NCI-H2196 (cell line): ENCODE data around the gene KRT76.

ENCODE experiments used
- DNase-seq: peaks from one replicate; lab custom pipeline; 2025; ENCODE audit not compliant: unreplicated experiment; lab: John Stamatoyannopoulos, UW

Gene KRT76

GRCh38 chr12:52783563-52784316 lies 6.6 kb upstream of the KRT76 start:
- DNase-seq, result no peak

DNA sequence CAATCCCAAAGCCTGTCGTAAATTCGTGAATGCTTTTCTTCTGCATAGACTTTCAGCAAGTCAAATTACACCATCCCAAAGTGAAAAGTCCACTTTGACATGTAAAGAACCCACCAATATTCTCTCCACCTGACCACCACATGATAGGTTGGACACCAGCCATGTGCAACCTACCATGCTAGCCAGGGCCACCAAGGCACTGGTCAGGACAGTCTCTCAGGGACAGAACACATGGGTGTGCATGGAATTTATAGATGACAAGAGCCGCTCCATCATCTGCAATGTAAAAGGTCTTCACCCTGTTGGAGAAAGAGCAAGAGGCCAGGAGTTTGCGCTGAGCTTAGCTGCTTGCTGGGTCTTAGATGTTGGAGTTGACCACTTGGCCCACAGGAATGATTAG lies 5.4 kb upstream of the KRT76 start:
- DNase-seq, result no peak

GRCh38 chr12:52781399-52782082 lies 4.4 kb upstream of the KRT76 start:
- no peak for DNase-seq

GRCh38 chr12:52779914-52780313 lies 2.8 kb upstream of the KRT76 start:
- no peak for DNase-seq

GRCh38 chr12:52778833-52779232 lies 1.7 kb upstream of the KRT76 start:
- DNase-seq, result no peak

GRCh38 chr12:52777566-52777965 lies 421 bp upstream of the KRT76 start:
- no peak for DNase-seq

DNA sequence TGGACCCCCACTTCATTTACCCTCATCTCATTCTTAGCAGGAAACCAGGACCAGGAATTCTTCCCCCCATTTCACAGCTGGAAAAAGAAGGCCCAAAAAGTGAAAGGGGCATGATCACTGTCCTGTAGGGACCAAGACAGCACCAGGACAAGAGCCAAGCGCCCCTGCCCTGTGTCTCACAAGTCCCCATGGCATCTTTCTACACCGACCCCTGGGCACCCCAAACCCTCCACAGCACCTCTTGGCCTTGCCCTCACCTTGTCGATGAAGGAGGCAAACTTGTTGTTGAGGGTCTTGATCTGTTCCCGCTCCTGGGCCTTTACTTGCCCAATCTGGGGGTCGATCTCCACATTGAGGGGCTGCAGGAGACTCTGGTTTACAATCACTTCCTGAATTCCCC lies 710 bp downstream of the KRT76 start:
- no peak for DNase-seq

- no peak for DNase-seq
Measured at GRCh38 chr12:52774629-52775250, 2.4 kb downstream of the KRT76 start.

GRCh38 chr12:52772772-52773171 lies 4.4 kb downstream of the KRT76 start:
- DNase-seq, result no peak

DNA sequence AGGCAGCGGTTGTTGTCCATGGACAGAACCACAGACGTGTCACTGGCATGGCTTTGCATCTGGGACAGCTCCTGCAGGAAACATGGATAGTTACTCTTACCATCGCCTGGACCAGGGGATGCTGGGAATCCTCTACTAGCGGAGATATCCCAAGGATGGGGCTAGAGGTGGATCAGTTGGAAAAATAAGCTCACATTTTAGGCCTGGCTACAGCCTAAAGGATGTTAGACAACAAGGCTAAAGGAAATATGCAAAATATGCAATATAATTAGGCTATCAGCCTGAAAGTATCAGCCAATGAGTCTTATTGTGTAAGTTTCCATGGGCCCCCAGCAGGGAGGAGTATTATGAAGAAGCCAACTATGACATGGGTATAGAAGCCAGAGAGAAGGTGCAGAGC lies 5.0 kb downstream of the KRT76 start:
- DNase-seq, result no peak

GRCh38 chr12:52771505-52771904 lies 5.6 kb downstream of the KRT76 start:
- no peak for DNase-seq

DNA sequence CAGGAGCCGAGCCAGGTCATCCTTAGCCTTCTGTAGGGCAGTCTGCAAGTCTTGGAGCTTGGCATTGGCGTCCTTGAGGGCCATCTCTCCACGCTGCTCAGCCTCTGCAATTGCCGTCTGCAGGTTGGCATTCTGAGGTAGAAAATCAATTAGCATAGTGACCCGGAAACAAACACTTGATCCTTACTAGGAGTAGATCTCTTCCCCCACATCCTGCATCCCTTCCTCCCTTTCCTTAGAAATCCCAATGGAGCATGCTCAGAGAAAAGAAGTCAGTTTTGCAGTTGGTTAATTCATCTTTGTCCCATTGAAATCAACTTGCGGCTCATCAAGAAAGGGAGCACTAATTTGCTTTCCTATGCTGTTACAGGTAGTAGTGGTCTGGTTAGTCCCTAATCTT lies 6.1 kb downstream of the KRT76 start:
- no peak for DNase-seq

GRCh38 chr12:52769946-52770345 lies 7.2 kb downstream of the KRT76 start:
- DNase-seq, result no peak

- DNase-seq, result no peak
Measured at GRCh38 chr12:52769354-52769753, 7.8 kb downstream of the KRT76 start.

DNA sequence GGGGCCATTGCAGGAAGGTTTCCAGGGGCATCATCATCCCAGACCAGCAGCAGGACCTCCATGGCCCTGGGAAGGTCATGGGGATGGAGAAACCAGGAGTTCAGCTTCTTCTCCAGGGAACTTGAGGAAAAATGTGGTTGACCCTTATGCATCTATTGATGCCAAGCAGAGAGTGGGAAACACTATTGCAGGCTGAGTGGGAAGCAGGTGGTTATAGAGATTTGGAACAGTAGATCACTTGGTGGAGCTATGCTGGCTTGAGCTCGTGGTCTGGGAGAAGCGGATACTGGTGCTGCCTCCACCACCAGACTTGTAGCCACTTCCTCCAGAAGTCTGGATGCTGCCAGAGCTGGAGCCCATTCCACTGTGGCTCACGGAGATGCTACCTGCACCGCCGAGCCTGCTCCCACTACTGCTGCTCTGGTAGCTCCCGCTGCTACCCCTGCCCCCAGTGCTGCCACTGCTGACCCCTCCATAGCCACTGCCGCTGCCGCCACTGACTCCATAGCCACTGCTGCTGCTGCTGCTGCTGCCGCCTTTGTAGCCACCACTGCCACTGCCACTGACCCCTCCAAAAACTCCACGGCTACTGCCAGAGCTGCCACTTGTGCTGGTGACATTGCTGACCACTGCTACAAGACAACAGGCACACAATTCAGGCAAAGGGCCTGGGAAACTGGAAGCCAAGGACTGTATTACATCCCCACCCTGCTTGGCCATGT lies 8.5 kb downstream of the KRT76 start:
- DNase-seq, result no peak

DNA sequence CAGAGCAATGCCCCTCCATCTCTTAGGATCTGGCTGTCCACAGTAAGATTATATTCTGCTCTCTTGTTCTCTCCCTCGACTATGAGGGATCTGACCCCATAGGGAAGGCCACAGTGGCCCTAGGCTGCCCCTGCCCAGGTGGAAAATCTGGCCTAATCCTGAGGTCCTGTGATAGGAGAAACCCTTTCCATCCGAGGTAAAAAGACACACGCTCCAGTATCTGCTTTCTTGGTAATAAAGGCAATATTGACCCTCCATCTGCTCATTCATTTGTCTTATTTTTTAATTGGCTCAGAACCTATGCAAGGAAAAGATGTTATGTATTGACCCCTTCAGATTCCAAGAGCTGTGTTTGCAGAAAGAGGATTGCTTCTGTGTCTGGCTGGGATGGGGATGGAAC lies 9.7 kb downstream of the KRT76 start:
- no peak for DNase-seq

- no peak for DNase-seq
Measured at GRCh38 chr12:52767020-52767379, 10.1 kb downstream of the KRT76 start.

DNA sequence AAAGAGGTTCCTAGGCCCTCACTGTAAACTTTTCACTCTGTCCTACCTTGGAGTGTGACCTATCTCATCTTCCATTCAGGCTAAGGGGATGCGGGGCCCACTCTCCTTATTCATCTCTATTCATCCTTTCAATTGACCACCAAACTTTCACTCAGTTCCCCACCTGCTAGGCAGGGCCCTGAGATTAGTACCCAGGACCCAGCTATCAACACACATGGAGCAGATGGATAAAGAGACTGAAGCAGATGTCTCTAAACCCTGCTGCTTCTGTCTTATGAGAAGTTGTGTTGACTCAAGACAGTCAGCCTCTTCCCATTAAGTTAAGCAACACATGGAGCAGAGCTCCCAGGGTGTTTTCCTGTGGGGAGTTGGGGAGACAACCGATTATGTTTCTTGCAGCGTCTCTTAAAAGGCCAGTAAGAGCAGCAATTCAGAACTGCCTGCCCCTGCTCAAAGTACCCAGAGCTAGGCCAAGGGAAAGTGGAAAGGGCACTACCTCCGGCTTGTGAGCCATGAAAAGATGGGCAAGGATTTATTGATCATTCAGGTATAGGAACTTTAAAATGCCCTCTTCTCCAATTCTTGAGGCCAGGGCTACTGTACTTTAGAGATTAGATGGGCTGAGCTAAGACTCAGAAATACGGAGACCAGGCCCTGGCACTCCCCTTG lies 10.7 kb downstream of the KRT76 start:
- no peak for DNase-seq

GRCh38 chr12:52765702-52766101 lies 11.4 kb downstream of the KRT76 start:
- DNase-seq, result no peak

GRCh38 chr12:52763991-52764390 lies 13.2 kb downstream of the KRT76 start:
- DNase-seq, result no peak

- DNase-seq, result no peak
Measured at GRCh38 chr12:52763036-52763659, 14.0 kb downstream of the KRT76 start.
